Measurements from ENCODE around the gene ATF6.

DNA sequence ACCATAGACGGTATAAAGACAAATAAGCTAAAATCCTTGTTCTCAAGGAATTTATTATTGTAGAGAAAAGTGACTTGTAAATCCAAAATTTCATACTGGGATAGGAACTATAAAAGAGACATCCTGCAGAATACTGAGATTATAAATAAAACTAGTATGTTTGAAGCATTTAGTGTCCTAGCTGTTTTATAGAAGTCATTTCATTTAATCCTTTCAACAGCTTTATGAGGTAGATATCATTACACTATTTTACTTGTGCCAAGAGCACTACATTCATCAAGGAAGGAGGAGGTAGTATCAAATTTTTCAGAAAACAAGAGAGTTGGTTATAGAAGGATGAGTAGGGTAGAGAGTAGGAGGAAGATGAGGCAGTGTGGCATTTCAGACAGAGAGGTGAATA lies 119.6 kb downstream of the ATF6 start:
- TF ChIP-seq, protein P1, sequence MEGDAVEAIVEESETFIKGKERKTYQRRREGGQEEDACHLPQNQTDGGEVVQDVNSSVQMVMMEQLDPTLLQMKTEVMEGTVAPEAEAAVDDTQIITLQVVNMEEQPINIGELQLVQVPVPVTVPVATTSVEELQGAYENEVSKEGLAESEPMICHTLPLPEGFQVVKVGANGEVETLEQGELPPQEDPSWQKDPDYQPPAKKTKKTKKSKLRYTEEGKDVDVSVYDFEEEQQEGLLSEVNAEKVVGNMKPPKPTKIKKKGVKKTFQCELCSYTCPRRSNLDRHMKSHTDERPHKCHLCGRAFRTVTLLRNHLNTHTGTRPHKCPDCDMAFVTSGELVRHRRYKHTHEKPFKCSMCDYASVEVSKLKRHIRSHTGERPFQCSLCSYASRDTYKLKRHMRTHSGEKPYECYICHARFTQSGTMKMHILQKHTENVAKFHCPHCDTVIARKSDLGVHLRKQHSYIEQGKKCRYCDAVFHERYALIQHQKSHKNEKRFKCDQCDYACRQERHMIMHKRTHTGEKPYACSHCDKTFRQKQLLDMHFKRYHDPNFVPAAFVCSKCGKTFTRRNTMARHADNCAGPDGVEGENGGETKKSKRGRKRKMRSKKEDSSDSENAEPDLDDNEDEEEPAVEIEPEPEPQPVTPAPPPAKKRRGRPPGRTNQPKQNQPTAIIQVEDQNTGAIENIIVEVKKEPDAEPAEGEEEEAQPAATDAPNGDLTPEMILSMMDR (IDR thresholded peaks at IDR 0.05): no peak
- TF ChIP-seq POLR2A (IDR thresholded peaks at IDR 0.05): no peak
